A673 (cell line): ENCODE results near the gene IGLL1. TPM values are rescaled to one million over a fixed set of nuclear protein-coding genes. Genes with fewer than 3 reads are reported as not detected.
"Not testable (repeated sequence)": the region's sequence is repeated elsewhere in the genome, so short reads cannot be mapped to it uniquely, and the experiment has no call there.

ENCODE experiments used
- BruUV-seq: library from RNA; stranded (reverse); fragments of 400-500 nt; replicated peaks from 2 replicates; lab custom pipeline; 2021; lab: Mats Ljungman, UMichigan
- CTCF ChIA-PET: fragments of 300-600 bp; sonication (Branson Sonifier 250); formaldehyde crosslinking; loops from one replicate; lab custom pipeline; 2022; ENCODE audit warnings: antibody characterized with exemption; lab: Charles Lee
- POLR2A ChIA-PET: fragments of 300-600 bp; sonication (Branson Sonifier 250); formaldehyde crosslinking; loops from one replicate; lab custom pipeline; 2022; ENCODE audit warnings: antibody characterized with exemption; ENCODE audit not compliant: low non-redundant PET; lab: Charles Lee
- DNase-seq: peaks from one replicate; pipeline ENCODE4 v3.0.0-alpha.2; 2015; ENCODE audit warnings: low spot score
- H3K27ac ChIP-seq: fragments of 200-600 bp; sonication (generic); 2 replicates; pipeline ENCODE4 v1.5.1; 2016; ENCODE audit warnings: mixed run types, low read depth, mild to moderate bottlenecking, mixed read lengths, antibody characterized with exemption, low read length; ENCODE audit not compliant: poor library complexity, severe bottlenecking
- H3K27me3 ChIP-seq: fragments of 200-600 bp; sonication (generic); replicated peaks from 2 replicates; pipeline ENCODE4 v1.6.1; 2017; ENCODE audit warnings: mixed run types, low read depth, mild to moderate bottlenecking, mixed read lengths, antibody characterized with exemption, low read length; ENCODE audit not compliant: insufficient read depth, poor library complexity
- H3K36me3 ChIP-seq: fragments of 200-600 bp; sonication (generic); 2 replicates; pipeline ENCODE4 v1.6.1; 2016; ENCODE audit warnings: mixed run types, mild to moderate bottlenecking, mixed read lengths, antibody characterized with exemption, low read length; ENCODE audit not compliant: insufficient read depth, poor library complexity, severe bottlenecking
- H3K4me1 ChIP-seq: fragments of 200-600 bp; sonication (generic); 2 replicates; pipeline ENCODE4 v1.6.1; 2017; ENCODE audit warnings: mixed run types, mild to moderate bottlenecking, mixed read lengths, antibody characterized with exemption, low read length; ENCODE audit not compliant: insufficient read depth, poor library complexity, severe bottlenecking
- H3K4me3 ChIP-seq: fragments of 200-600 bp; sonication (generic); 2 replicates; pipeline ENCODE4 v1.5.1; 2016; ENCODE audit warnings: low read depth, mixed run types, mild to moderate bottlenecking, mixed read lengths, low read length; ENCODE audit not compliant: poor library complexity, severe bottlenecking
- H3K9me3 ChIP-seq: fragments of 200-600 bp; sonication (generic); 2 replicates; pipeline ENCODE4 v1.6.1; 2016; ENCODE audit warnings: mixed run types, low read depth, mild to moderate bottlenecking, mixed read lengths, antibody characterized with exemption, low read length; ENCODE audit not compliant: poor library complexity, severe bottlenecking
- CTCF ChIP-seq: fragments of 300-800, 200-600 bp; sonication (generic); conservative IDR thresholded peaks from 2 replicates; pipeline ENCODE4 v1.5.1; 2017; ENCODE audit warnings: low read depth, mild to moderate bottlenecking, antibody characterized with exemption, low read length, moderate library complexity, mixed read lengths
- EZH2 ChIP-seq: fragments of 200-600 bp; sonication (generic); IDR thresholded peaks from 2 replicates; pipeline ENCODE4 v1.6.1; 2017; ENCODE audit warnings: borderline replicate concordance, low read depth, mild to moderate bottlenecking, mixed read lengths, antibody characterized with exemption, low read length; ENCODE audit not compliant: poor library complexity, severe bottlenecking
- intact Hi-C: fragments of 100-400 bp; cut with micrococcal nuclease; formaldehyde crosslinking; loops from one replicate; pipeline ENCODE4 v1.10.0; 2022; ENCODE audit not compliant: unreplicated experiment
- total RNA-seq: library from RNA; stranded (reverse); gene quantifications from 2 replicates; pipeline ENCODE4 v1.2.3, GENCODE V29; 2021

Gene IGLL1
- total RNA-seq, 1 experiment from 2014 or later, result not detected

GRCh38 chr22:23542933-23543332 is 37.2 kb downstream of the IGLL1 start:
- H3K9me3 ChIP-seq, result no peaks in the 10 kb centered on the region
- CTCF ChIA-PET, result no interaction called here

GRCh38 chr22:23542391-23542790 is 37.7 kb downstream of the IGLL1 start:
- peak; percentile 40 for DNase-seq
- H3K9me3 ChIP-seq, H3K27me3 ChIP-seq, BruUV-seq, H3K4me3 ChIP-seq, H3K36me3 ChIP-seq, H3K27ac ChIP-seq, POLR2A ChIA-PET: not testable (repeated sequence)
- intact Hi-C loops, result loop anchor here (5.0 kb wide), 2 partner anchors 220 to 305 kb away; partner anchors contain the start of gene C22orf15
- CTCF ChIA-PET, result interaction anchor here (2.2 kb wide), 1 partner anchor 49 kb away, joined by 20 read pairs; no protein-coding TSS in a partner anchor
- peaks cover 38% of the 10 kb centered on the region for H3K4me1 ChIP-seq

More at GRCh38 chr22:23542933-23543332, 37.2 kb downstream of the IGLL1 start:
- intact Hi-C loops, result loop anchor here (5.0 kb wide), 2 partner anchors 219 to 304 kb away; partner anchors contain the start of gene C22orf15
- H3K4me1 ChIP-seq, result peaks cover 38% of the 10 kb centered on the region
- no peak overlapping the region for H3K4me3 ChIP-seq
- POLR2A ChIA-PET, result no interaction called here
- no peak overlapping the region for H3K27ac ChIP-seq
- DNase-seq, result no peak
- no TSS peak for BruUV-seq
- no peaks in the 10 kb centered on the region for H3K27me3 ChIP-seq
- TF ChIP-seq EZH2, result no peak
- no peaks in the 10 kb centered on the region for H3K36me3 ChIP-seq

GRCh38 chr22:23541849-23542281 is 38.2 kb downstream of the IGLL1 start:
- intact Hi-C loops, result loop anchor here (1.0 to 5.0 kb wide), 3 partner anchors 49 to 305 kb away; partner anchors contain the start of gene C22orf15
- CTCF ChIA-PET, result interaction anchor here (2.2 kb wide), 1 partner anchor 50 kb away, joined by 20 read pairs; no protein-coding TSS in a partner anchor
- H3K4me3 ChIP-seq, H3K27me3 ChIP-seq, BruUV-seq, H3K27ac ChIP-seq, POLR2A ChIA-PET, H3K36me3 ChIP-seq, H3K9me3 ChIP-seq: not testable (repeated sequence)
- TF ChIP-seq CTCF, result peak; percentile 69
- DNase-seq, result peak; percentile 64
- H3K4me1 ChIP-seq, result peaks cover 38% of the 10 kb centered on the region

- BruUV-seq, H3K27me3 ChIP-seq, H3K36me3 ChIP-seq, H3K4me3 ChIP-seq, POLR2A ChIA-PET, H3K9me3 ChIP-seq, H3K27ac ChIP-seq: not testable (repeated sequence)
- peaks cover 38% of the 10 kb centered on the region for H3K4me1 ChIP-seq
- intact Hi-C loops, result loop anchor here (1.0 to 5.0 kb wide), 3 partner anchors 50 to 306 kb away; partner anchors contain the start of gene C22orf15
- DNase-seq, result peak; percentile 63
- CTCF ChIA-PET, result interaction anchor here (0.6 to 2.2 kb wide), 4 partner anchors 27 to 309 kb away, joined by 3 to 20 read pairs (median 8); no protein-coding TSS in a partner anchor
Measured at GRCh38 chr22:23540837-23541236, 39.3 kb downstream of the IGLL1 start.

GRCh38 chr22:23539839-23540198 is 40.3 kb downstream of the IGLL1 start:
- H3K4me3 ChIP-seq, CTCF ChIA-PET, H3K27ac ChIP-seq, H3K9me3 ChIP-seq, H3K27me3 ChIP-seq, POLR2A ChIA-PET, DNase-seq, H3K36me3 ChIP-seq, BruUV-seq: not testable (repeated sequence)
- peaks cover 38% of the 10 kb centered on the region for H3K4me1 ChIP-seq
- intact Hi-C loops, result loop anchor here (5.0 to 10.0 kb wide), 4 partner anchors 138 to 307 kb away; partner anchors contain the start of gene C22orf15
